GM08714 (cell line): ENCODE measurements around the gene SPATA17.

Source experiments
- H3K4me3 ChIP-seq: fragments of 200-500 bp; sonication (Bioruptor generic); 2 replicates; pipeline ENCODE4 v1.5.1; 2014; ENCODE audit warnings: mild to moderate bottlenecking, low read length, inconsistent platforms
- ZNF274 ChIP-seq: IDR thresholded peaks from 2 replicates; pipeline ENCODE4 v1.6.1; 2012; ENCODE audit warnings: mild to moderate bottlenecking, low read depth, low read length

The SPATA17 gene

DNA sequence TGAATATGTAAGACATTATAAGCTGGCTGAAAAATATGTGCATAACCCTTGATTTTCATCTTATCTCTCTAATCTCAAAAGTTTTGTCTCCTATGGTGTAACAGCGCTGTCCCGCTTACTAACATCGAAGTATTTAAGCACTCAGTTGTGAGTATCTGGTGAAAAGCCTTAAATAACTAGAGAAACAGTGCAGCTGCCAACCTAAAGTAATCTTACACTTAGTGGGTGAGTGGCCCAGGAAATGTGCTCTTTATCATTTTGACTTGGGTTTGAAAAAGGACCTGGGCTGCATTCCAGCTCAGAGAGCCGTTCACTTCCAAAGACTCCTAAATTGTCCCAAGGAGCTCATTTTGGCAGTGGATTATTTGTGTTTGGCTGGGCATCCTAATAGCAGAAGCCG, 225.9 kb downstream of the SPATA17 start:
- no peak for TF ChIP-seq ZNF274
- no peak overlapping the region for H3K4me3 ChIP-seq

DNA sequence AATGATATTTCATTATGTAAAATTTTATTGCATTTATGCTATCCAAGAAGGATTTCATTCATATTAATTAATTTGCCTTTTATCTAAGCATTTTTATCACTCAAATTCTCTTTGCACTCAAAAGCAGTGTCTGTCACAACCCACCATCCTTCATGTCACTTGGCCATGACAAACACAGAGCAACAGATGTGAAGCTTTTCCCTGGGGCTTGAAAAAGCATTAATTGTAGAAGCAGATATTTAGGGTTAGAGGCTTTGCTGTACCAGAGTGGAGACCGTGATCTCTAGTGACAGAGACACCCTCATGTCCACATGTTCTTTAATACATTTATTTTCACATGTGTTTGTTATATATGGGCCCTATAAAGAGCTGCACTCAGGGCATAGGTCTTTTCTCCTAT, 230.5 kb downstream of the SPATA17 start:
- TF ChIP-seq ZNF274: no peak

DNA sequence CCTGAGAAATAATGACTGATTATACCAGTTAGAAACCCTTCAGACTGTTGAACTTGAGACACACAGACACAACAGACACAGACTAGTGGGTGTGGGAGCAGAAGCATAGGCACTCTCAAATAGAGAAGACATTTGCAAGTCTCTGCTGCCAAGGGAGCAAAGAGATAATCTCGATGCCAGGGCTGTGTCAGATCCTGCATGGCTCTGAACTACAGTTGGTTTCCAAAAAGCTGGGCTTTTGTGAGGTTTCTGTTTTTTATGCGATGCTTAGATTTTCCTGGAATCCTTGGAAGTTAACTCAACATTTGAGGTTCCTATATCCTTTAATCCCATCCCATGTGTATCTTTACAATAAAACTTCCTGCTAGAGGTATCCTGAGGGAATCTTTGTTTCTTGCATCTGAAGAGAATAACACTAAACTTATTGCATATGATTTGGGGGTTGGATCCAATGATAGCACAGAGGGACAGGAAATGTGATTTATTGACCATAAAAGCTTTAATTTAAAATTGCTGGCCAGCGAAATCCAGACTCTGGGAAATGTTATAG, 236.4 kb downstream of the SPATA17 start:
- no peak overlapping the region for H3K4me3 ChIP-seq
- no peak for TF ChIP-seq ZNF274

More for the DNA sequence above, 230.5 kb downstream of the SPATA17 start:
- no peak overlapping the region for H3K4me3 ChIP-seq

DNA sequence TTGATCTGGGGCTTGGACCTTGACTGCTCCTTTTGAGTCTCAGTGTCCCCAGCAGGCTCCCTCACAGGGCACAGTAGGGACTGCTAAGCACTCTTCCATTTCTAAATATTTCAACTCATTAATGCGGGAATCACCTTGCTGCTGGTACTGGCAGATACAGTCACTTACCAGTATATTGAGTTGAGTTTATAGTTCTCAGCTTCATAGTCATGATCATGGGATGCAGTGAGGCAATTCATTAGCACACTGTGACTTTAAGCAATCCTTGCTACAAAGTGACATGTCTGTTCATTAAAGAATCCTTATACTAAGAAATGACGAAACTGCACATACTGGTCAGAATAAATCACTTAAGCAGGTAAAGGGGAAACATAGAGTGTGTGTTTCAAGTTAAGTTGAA, 240.8 kb downstream of the SPATA17 start:
- no peak overlapping the region for H3K4me3 ChIP-seq
- TF ChIP-seq ZNF274: no peak

DNA sequence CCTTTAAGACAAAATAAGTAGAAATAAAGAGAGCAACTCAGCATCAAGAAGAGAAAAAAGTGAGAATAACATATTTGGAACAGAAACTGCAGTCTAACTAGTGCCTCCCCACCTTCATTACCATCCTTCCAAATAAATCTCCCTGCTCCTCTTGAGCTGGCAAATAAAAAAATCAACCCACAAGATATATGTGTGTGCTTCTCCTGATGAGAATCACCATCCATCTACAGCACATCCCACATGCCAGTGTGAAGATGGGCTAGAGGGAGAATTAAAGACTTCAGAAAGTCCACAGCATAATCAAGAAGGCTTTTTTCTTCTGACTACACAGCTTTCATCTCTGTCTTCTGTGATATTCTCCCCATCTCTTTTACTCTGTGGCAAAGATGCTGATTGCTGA, 244.1 kb downstream of the SPATA17 start:
- TF ChIP-seq ZNF274: no peak

DNA sequence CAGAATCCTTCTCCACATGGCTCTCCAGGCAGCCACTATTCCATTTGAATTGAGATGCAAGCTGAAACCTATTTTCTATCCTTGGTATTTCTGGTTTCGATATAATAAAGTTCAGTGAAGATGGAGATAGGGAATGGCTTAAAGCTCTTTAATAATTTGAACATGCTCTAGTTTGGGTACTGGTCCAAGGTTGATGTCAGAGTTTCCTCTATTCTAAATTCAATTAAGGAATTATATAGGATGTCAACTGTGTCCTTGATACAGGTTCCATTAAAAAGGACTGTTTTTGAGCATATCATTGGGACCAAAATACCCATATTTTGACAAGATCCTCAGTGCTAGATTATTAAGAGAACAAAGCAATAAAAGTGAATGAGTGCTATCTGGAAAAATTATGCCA, 245.3 kb downstream of the SPATA17 start:
- no peak overlapping the region for H3K4me3 ChIP-seq

More for the DNA sequence above, 244.1 kb downstream of the SPATA17 start:
- no peak overlapping the region for H3K4me3 ChIP-seq

DNA sequence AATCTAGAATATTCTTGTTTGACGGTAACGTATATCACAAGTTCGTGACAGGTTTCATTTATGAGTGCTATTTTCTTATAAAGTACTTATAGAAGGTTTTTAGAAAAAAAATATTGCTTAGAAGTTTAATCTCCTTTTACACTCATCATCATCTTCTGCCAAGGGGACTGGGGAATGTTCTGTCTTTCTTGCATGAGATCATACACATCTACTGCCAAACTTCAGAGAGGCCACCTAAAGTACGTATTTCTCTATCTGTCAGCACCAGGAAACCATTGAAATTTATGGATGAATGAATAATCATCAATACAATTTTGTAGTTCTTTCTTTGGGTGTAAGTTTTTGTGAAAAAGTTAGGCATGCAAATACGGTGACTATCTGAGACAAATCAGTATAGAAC, 245.8 kb downstream of the SPATA17 start:
- H3K4me3 ChIP-seq: no peak overlapping the region
- TF ChIP-seq ZNF274: no peak

More for the DNA sequence above, 245.3 kb downstream of the SPATA17 start:
- TF ChIP-seq ZNF274: no peak

DNA sequence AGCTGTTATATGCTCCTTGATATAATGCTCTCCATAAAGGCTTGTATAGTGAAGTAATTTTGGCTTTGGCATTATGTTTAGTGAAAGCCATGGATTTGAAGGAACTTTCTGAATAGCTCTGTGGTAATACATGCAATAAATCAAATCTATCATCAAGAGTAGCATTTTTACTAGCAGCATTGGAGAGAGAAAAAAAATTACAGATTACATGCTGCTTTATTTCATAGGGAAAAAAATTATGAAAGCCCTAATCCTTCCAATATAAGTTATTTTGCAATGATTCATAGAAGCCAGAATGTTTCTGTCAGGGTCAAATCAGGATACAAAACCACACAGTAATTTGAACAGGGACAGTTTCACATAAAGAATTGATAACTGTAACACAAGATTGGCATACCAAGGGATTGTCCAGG, 250.0 kb downstream of the SPATA17 start:
- no peak for TF ChIP-seq ZNF274
- H3K4me3 ChIP-seq: no peak overlapping the region

DNA sequence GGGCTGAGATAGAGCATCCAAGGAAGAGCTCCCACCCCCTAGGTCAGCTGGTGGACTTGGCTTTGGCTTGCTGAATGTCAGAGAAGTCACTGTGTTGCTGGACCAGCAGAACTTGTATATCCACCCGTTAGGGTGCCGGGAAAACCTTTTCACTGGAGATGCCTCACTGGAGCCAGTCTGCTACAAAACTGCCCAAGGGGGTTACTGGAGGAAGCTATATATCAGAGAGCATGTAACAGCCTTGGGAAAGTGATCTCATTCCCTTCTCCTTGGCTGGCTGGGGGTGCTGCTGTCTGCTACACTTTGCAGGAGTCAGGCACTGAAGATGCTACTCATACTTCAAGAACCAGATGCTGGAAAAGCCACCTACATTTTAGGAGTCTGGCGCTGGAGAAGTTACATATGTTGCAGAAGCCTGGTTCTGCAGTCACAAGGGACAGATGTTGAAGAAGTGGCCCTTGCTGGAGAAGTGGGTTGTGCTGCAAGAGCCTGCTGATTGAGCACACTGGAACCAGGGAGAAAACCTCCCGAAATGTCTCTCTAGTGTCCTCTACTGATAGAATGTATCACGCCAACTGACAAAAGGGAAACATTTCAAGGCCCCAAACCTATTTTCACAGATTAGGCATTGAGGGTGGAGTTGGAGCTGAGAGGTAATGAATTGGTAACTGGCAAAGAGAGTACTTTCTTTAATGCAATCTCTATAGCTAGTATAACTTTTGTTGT, 250.6 kb downstream of the SPATA17 start:
- no peak for TF ChIP-seq ZNF274
- no peak overlapping the region for H3K4me3 ChIP-seq

DNA sequence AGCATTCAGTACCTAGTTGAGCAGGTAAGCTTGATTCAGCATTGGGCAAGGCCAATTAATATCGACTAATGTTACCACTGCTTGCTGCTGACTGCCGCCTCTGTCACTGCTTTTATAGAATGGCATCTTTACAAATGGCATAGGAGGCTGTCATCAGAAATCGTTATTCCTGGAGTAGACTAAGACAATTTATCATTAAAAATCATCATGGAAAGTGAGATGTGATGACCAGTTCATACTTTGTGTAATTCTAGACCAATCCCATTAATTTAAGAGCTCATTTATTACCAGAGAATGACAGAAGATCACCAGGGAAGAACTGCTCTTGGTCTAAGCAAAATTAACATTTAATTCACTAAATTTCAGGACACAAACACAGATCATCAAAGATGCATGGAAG, 254.0 kb downstream of the SPATA17 start:
- TF ChIP-seq ZNF274: no peak
- H3K4me3 ChIP-seq: no peak overlapping the region

DNA sequence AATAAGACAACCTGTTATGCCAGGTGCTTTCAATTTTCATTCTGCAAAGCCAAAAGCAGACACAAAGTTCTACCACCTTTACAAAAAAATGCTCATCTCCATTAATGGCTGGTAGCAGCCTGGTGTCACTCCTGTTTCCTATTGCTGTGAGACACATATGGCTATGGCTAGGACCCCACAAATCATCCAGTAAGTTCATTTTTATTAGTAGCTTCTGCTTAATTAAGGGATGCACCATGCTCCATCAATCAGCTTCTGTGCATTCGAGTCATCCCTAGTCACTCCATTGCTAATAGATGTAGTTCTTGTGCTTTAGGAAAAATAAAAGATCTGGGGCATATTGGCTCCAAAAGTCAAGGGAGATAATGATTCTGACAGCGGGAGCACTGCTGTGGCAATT, 257.2 kb downstream of the SPATA17 start:
- no peak for TF ChIP-seq ZNF274
- H3K4me3 ChIP-seq: no peak overlapping the region

DNA sequence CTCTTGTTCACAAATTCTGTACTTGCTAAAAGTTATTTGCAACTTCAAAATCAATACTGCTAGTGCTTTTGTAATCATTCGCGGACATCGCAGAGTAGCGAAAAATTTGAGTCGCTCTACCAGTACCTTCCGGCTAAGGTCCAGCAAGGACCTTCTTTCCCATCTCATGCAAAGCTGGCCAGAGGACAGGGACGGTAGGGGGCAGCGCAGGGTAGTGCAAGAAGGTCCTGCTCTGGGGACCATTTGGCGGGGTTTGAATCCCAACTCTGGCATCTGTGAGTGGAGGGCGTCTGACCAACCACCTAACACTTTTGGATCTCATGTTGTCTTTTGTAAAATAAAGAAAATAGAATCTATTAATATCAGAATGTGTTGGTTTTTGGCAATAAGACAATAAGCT, 258.3 kb downstream of the SPATA17 start:
- TF ChIP-seq ZNF274: no peak

DNA sequence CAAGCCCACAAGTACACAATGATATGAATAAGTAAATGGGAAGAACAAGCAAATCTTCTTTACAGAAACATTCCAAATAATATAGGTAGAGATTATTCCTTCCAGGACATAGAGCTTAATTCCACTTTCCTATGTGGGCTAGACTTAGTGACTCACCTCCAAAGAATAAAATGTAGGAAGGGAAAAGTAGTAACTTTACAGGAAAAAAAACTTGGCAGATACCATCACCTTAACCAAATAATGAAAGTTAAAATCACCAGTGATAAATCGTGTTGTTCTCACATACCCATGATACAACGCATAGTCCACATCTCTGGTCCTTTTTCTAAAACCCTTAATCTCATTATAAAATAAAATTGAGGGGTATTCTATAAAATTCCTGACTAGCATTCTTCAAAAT, 260.8 kb downstream of the SPATA17 start:
- no peak for TF ChIP-seq ZNF274

More for the DNA sequence above, 258.3 kb downstream of the SPATA17 start:
- no peak overlapping the region for H3K4me3 ChIP-seq

DNA sequence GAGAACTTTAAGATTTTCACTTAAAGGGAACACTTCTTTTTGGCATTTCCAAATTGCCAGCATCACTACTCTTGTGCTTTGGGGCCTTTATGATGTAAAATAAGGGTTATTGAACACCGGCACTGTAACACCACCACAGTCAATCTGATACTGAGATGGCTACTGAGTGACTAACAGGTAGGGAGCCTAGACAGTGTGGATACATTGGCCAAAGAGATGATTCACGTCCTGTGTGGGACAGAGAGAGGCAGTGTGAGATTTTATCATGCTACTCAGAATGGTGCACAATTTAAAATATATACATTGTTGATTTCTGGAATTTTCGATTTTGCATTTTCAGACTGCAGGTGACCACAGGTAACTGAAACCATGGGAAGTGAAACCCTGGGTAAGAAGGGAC, 261.6 kb downstream of the SPATA17 start:
- no peak overlapping the region for H3K4me3 ChIP-seq
- no peak for TF ChIP-seq ZNF274

More for the DNA sequence above, 260.8 kb downstream of the SPATA17 start:
- no peak overlapping the region for H3K4me3 ChIP-seq

DNA sequence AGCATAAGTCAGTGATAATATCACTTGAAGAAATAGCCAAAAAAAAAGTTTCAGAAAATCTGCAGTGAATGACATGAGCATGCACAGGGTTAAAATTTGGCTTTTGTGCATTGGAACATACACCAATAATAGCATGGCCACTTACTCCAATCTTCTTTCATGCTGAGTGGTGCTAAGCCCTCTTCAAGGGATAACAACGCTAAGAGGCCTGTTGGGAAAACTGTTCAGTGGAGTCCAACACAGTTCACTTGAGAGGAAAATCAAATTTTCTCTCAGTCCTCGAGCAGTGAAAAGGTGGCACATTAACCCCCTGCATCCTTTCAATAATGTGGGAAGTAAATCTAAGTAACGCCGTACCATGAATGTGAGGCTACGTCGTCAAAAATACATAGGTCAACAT, 264.7 kb downstream of the SPATA17 start:
- H3K4me3 ChIP-seq: no peak overlapping the region
- TF ChIP-seq ZNF274: no peak
